Aorta (tissue), 5 donors: ENCODE results near the gene COL6A6. TPM values are rescaled to one million over a fixed set of nuclear protein-coding genes. Genes with fewer than 3 reads are reported as not detected.

Source experiments
- ATAC-seq: fragments of 200-7000 bp; cut with Tn5 transposase; one replicate; pipeline ENCODE4 v1.9.1; 2022; ENCODE audit warnings: moderate library complexity; ENCODE audit not compliant: low FRiP score
- DNase-seq, 2 donors: peaks; one replicate each; pipeline ENCODE4 v3.0.0-alpha.2; 2020
- H3K27ac ChIP-seq, 2 donors: one replicate each; pipeline ENCODE4 v1.5.1; 2013; ENCODE audit warnings: low read length in 2 of 2, mild to moderate bottlenecking in 2 of 2, moderate library complexity in 2 of 2, control low read depth in 1 of 2, inconsistent platforms in 1 of 2, low read depth in 1 of 2
- H3K27me3 ChIP-seq, 2 donors: one replicate each; pipeline ENCODE4 v1.6.1; 2013; ENCODE audit warnings: control low read depth in 1 of 2, low read length in 1 of 2, mild to moderate bottlenecking in 1 of 2, moderate library complexity in 1 of 2; ENCODE audit not compliant: insufficient read depth in 2 of 2, control insufficient read depth in 1 of 2
- H3K36me3 ChIP-seq, 2 donors: one replicate each; pipeline ENCODE4 v1.6.1; 2013; ENCODE audit warnings: control low read depth in 1 of 2, low read length in 1 of 2, mild to moderate bottlenecking in 1 of 2; ENCODE audit not compliant: insufficient read depth in 2 of 2, control insufficient read depth in 1 of 2
- H3K4me1 ChIP-seq, 2 donors: one replicate each; pipeline ENCODE4 v1.6.1; 2013; ENCODE audit warnings: low read length in 2 of 2, control low read depth in 1 of 2, mild to moderate bottlenecking in 1 of 2, moderate library complexity in 1 of 2; ENCODE audit not compliant: insufficient read depth in 2 of 2, control insufficient read depth in 1 of 2
- H3K4me3 ChIP-seq, 2 donors: one replicate each; pipeline ENCODE4 v1.5.1; 2013; ENCODE audit warnings: low read length in 2 of 2, control low read depth in 1 of 2, mild to moderate bottlenecking in 1 of 2
- H3K9me3 ChIP-seq: one replicate; pipeline ENCODE4 v1.6.1; 2013; ENCODE audit warnings: mild to moderate bottlenecking, low read length; ENCODE audit not compliant: control insufficient read depth
- WGBS, 2 donors: extraction: QIAGEN DNeasy Blood & Tissue Kit; methylation state at CpG; one replicate each; pipeline ENCODE4 v1.1.7; 2013; 5-methylcytosine and 5-hydroxymethylcytosine counted together
- intact Hi-C, 2 donors: fragments of 100-400 bp; cut with DNase I; formaldehyde crosslinking; loops; one replicate each; pipeline versions ENCODE4 v1.14.2 to v1.15.0; 2022
- polyA plus RNA-seq, 2 donors: library from polyadenylated mRNA; stranded (reverse); fragments of 200-250 nt; gene quantifications; one replicate each; pipeline ENCODE4 v1.2.3, GENCODE V29; 2013
- total RNA-seq, 2 donors: library from RNA; stranded (reverse); fragmentation: NEBNext Ultra II Directional; extraction: Animal tissue kit (Norgen Biotek cat#: 25700); gene quantifications; one replicate each; pipeline ENCODE4 v1.2.1, GENCODE V29; 2021
- donor health status: healthy with polysubstance abuse.
- donor health status: Bipolar disorder and iron deficiency.
- donor health status: DM: no; HTN: no; CAD: no.
- donor health status: DM: no; HTN: no; CAD: no.
- donor health status: DM: yes; HTN: yes; CAD: no.

COL6A6 gene
- total and polyA plus RNA-seq, 4 donors = 0.09 to 0.75 (median 0.16) TPM; not detected in 1

DNA sequence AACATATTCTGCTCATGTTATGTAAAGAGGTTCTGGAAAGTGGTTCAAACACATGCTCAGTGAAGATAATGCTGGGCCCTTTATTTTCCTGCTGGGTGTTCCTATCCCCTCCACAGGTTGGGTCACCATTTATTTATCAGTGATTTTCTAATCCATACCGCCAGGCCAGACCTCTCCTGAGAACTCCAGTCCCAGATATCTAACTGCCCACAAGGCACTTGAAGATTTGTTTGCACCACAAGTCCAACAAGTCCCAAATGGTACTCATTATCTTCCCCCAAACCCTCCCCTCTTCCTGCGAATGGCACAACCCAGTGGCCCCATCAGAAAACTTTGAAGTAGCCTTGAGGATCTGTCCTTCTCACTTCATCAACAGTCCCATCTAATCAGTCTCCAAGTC lies 5.4 kb downstream of the COL6A6 start:
- DNase-seq (no peak), ATAC-seq (no peak)
- Histone ChIP-seq H3K9me3 (no peaks in the 10 kb centered on the region), H3K27ac (no peak overlapping the region), H3K4me1 (no peaks in the 10 kb centered on the region), H3K36me3 (no peaks in the 10 kb centered on the region), H3K27me3 (no peaks in the 10 kb centered on the region), H3K4me3 (no peak overlapping the region)
- intact Hi-C loops = no loop called here
- 92 to 94% methylated on average over 2 of the region's 2 CpGs for WGBS, 2 donors

DNA sequence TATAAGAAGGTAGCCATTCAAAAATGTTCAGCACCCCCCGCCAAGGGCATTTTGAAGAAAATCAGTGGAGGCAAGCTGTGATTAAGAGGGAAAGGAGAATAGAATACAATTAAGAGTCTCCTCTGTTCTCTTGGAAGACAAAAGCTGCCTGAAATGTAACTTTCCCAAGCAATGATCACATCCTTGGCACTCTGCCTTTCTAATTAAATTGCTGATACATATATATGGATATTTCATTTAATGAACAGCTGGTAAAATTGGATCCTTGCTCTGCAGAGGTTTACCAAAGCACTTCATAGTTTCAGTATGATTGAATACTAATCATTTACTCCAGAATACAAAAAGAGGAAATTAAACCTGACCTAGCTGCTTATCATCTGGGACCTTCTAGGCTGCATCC lies 10.4 kb downstream of the COL6A6 start:
- 90 to 92% methylated on average over 1 of the region's 1 CpG for WGBS, 2 donors
- Histone ChIP-seq H3K36me3 (no peaks in the 10 kb centered on the region), H3K9me3 (no peaks in the 10 kb centered on the region), H3K27ac (no peak overlapping the region), H3K4me1 (no peaks in the 10 kb centered on the region), H3K27me3 (no peaks in the 10 kb centered on the region), H3K4me3 (no peak overlapping the region)
- ATAC-seq (no peak), DNase-seq (no peak)
- intact Hi-C loops = no loop called here

DNA sequence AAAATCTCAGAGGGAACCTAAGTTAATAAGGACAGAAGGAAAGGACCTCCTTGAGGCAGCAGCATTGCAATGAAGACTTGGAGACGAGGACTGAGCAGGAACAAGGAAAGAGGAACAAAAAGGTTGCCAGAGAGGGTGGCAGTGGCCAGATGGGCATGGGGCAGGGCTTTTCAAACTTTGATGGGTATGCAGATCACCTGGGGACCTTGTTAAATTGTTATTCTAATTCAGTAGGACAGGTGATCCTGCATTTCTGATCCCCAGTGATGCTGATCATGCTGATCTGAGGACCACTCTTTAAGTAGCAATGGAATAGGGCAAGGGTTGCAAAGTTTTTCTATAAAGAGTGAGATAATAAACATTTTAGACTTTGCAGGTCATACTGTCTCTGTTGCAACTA lies 11.1 kb downstream of the COL6A6 start:
- Histone ChIP-seq H3K9me3 (no peaks in the 10 kb centered on the region), H3K27ac (no peak overlapping the region), H3K36me3 (no peaks in the 10 kb centered on the region), H3K4me3 (no peak overlapping the region), H3K27me3 (no peaks in the 10 kb centered on the region), H3K4me1 (no peaks in the 10 kb centered on the region)
- DNase-seq (no peak), ATAC-seq (no peak)
- intact Hi-C loops = no loop called here
- WGBS, 2 donors = 74 to 92% methylated on average over 1 of the region's 1 CpG

DNA sequence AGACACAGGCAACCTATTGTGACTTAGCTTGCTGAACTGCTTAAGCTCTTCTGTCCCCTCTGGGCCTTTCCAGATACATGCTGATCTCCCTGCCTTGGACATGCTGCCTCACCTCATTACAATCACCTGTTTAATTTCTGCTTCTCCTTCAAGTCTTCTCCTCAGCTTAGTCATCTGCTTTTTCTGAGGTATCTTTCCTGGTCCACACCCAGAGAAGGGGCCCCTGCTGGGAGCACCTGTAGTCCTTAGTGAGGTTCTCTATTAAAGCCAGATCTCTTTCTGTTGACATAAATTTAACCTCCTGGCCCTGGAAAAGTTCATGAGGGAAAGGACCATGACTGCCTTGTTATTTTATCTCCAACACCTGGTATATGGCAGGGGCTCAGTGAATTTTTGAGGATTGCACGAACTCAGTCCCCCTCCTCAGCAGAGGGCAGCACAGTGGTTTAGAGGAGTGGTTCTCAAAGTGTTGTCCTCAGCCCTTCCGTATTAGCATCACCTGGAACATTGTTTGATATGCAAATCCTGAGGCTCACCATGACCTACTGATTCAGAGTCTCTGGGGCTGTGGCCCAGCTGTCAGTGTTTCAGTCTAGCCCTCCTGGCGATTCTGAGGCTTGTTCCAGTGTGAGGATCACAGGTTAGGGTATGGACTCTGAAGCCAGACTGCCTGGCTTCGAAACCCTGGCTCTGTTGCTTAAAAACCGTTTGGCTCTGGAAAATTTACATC lies 12.7 kb downstream of the COL6A6 start:
- Histone ChIP-seq H3K4me1 (no peaks in the 10 kb centered on the region), H3K9me3 (no peaks in the 10 kb centered on the region), H3K4me3 (no peak overlapping the region), H3K27me3 (no peaks in the 10 kb centered on the region), H3K36me3 (no peaks in the 10 kb centered on the region), H3K27ac (no peak overlapping the region)
- DNase-seq = no peak
- ATAC-seq = no peak
- WGBS, 2 donors = 68 to 74% methylated on average over 5 of the region's 5 CpGs
- intact Hi-C loops = no loop called here

DNA sequence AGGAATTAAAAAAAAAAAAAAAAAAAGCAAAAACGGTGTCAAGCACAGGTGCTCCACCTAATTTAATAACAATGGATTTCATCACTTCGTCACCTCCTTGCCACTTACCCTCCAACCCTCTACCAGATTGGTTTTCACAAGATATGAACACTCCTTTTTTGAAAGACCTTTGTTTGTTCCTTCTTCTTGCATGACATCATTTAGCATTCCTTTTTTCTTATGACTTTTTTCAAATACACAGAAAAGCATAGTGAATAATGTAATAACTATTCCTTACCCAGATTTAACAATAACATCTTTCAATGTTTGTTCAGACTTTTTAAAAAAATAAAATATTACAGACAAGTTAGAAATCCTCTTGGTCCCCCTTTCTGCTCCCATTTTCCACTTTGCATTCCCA lies 16.3 kb downstream of the COL6A6 start:
- WGBS, 2 donors = 29 to 31% methylated on average over 2 of the region's 2 CpGs

DNA sequence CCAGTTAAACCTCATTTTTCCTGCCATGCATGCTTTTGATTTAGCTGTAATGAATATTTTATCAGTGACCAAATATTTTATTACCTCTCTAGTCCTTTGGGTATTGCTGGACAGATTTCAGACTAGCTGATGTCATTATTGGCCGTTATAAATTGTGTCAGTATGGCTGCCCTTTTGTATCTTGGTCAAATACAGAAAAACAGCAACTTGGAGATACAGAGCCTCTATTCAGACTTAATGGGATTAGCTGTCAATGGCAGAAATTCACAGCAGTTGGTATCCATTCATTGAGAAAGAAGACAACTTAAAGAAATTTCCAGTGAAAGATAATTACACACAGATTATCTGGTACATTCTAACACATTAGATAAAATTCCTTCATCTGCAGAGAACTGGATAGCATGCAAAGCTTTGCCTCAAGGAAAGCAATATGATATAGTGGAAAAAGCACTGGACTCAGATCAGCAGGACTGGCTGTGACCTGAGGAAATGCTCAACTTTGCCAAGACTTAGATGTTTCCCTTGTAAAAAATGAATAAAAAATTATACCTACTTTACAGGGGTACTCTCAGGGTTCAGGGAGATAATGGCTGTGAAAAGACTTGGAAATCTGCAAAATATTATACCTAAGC lies 20.8 kb downstream of the COL6A6 start:
- 7 to 8% methylated on average over 1 of the region's 1 CpG for WGBS, 2 donors
- peak; percentile 38 for ATAC-seq
- intact Hi-C loops = no loop called here

More for the DNA sequence above, 16.3 kb downstream of the COL6A6 start:
- H3K4me3 ChIP-seq = no peak overlapping the region
- H3K9me3 ChIP-seq = no peaks in the 10 kb centered on the region
- no peak for ATAC-seq
- no peaks in the 10 kb centered on the region for H3K36me3 ChIP-seq
- no peaks in the 10 kb centered on the region for H3K27me3 ChIP-seq
- peaks cover 0 to 2% of the 10 kb centered on the region in 2 donors for H3K4me1 ChIP-seq
- DNase-seq = no peak
- intact Hi-C loops = no loop called here
- H3K27ac ChIP-seq = no peak overlapping the region

DNA sequence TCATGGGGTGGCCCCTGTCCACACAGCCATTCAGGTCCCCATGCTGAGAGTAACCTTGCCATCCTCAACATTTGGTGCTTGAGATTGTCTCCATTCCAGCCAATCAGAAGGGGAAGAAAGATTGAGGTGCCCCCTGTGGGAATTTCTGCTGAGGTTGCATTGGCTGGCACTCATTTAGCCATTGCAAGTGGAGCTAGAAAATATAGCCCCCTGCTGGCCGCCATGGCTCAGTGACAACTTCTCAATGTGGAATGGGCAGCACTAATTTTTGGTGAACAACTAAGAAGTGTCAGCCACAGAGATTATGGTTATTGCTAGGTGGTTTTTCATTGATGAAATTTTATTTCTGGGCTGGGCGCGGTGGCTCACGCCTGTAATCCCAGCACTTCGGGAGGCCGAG lies 22.0 kb downstream of the COL6A6 start:
- peak in 1 of 2 donors; percentile 41 for DNase-seq
- Histone ChIP-seq H3K9me3 (no peaks in the 10 kb centered on the region), H3K4me1 (peaks cover 0 to 2% of the 10 kb centered on the region in 2 donors), H3K4me3 (no peak overlapping the region), H3K36me3 (no peaks in the 10 kb centered on the region), H3K27me3 (no peaks in the 10 kb centered on the region), H3K27ac (no peak overlapping the region)
- WGBS, 2 donors = 75 to 82% methylated on average over 6 of the region's 6 CpGs
- intact Hi-C loops = no loop called here
- peak; percentile 11 for ATAC-seq

More for the DNA sequence above, 20.8 kb downstream of the COL6A6 start:
- Histone ChIP-seq H3K27ac (no peak overlapping the region), H3K4me1 (peaks cover 0 to 2% of the 10 kb centered on the region in 2 donors), H3K4me3 (no peak overlapping the region), H3K27me3 (no peaks in the 10 kb centered on the region), H3K9me3 (no peaks in the 10 kb centered on the region), H3K36me3 (no peaks in the 10 kb centered on the region)
- DNase-seq = no peak

DNA sequence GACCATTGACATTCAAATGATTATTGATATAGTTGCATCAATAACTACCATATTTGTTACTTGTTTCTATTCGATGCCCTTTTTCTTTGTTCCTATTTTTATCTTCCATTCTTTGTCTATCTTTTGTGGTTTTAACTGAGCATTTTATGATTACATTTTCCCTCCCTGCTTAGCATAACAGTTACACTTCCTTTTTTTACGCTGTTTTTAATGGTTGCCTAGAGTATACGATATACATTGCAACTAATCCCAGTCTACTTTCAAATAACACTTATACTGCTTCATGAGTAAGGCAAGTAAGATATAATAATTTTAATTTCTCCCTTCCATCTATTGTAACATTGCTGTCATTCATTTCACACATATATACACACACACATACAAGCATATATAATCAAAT lies 26.3 kb downstream of the COL6A6 start:
- Histone ChIP-seq H3K4me1 (no peaks in the 10 kb centered on the region), H3K27ac (no peak overlapping the region), H3K27me3 (no peaks in the 10 kb centered on the region), H3K36me3 (no peaks in the 10 kb centered on the region), H3K4me3 (no peak overlapping the region), H3K9me3 (no peaks in the 10 kb centered on the region)
- DNase-seq = no peak
- WGBS, 2 donors = 83 to 89% methylated on average over 3 of the region's 3 CpGs
- intact Hi-C loops = no loop called here
- ATAC-seq = no peak
